Neural cell (in vitro differentiated cells): ENCODE results near the gene ENOX1. TPM values are rescaled to one million over a fixed set of nuclear protein-coding genes. Genes with fewer than 3 reads are reported as not detected.

Source experiments
- H2AFZ ChIP-seq: fragments of 200-600, 300-800 bp; sonication (generic), shearing (Covaris generic); 2 replicates; pipeline ENCODE4 v1.6.0; 2014; ENCODE audit warnings: low read depth, mild to moderate bottlenecking, antibody characterized with exemption, low read length, moderate library complexity
- H3F3A ChIP-seq: fragments of 200-600 bp; shearing (Covaris generic); 2 replicates; pipeline ENCODE4 v1.6.1; 2016; ENCODE audit warnings: mild to moderate bottlenecking, moderate library complexity, mixed read lengths, antibody characterized with exemption, low read length; ENCODE audit not compliant: insufficient read depth, poor library complexity, severe bottlenecking
- H3K27ac ChIP-seq: fragments of 200-600, 300-800 bp; sonication (generic), shearing (Covaris generic); 2 replicates; pipeline ENCODE4 v1.5.1; 2014; ENCODE audit warnings: mild to moderate bottlenecking, low read length, moderate library complexity
- H3K27me3 ChIP-seq: fragments of 300-800, 200-600 bp; sonication (generic), shearing (Covaris generic); 2 replicates; pipeline ENCODE4 v1.6.0; 2014; ENCODE audit warnings: mild to moderate bottlenecking, low read depth, low read length, moderate library complexity; ENCODE audit not compliant: insufficient read depth
- H3K36me3 ChIP-seq: fragments of 300-800, 200-600 bp; sonication (generic), shearing (Covaris generic); 2 replicates; pipeline ENCODE4 v1.5.1; 2014; ENCODE audit warnings: mild to moderate bottlenecking, antibody characterized with exemption, low read length, moderate library complexity; ENCODE audit not compliant: insufficient read depth
- H3K4me2 ChIP-seq: fragments of 300-800, 200-600 bp; sonication (generic), shearing (Covaris generic); 2 replicates; pipeline ENCODE4 v1.6.0; 2014; ENCODE audit warnings: mild to moderate bottlenecking, low read length
- H3K4me3 ChIP-seq: fragments of 300-800, 200-600 bp; sonication (generic), shearing (Covaris generic); 2 replicates; pipeline ENCODE4 v1.5.1; 2014; ENCODE audit warnings: mild to moderate bottlenecking, low read length, moderate library complexity
- H3K79me2 ChIP-seq: fragments of 200-600 bp; shearing (Covaris generic); replicated peaks from 2 replicates; pipeline ENCODE4 v1.6.0; 2014; ENCODE audit warnings: mild to moderate bottlenecking, low read length, moderate library complexity; ENCODE audit not compliant: insufficient read depth
- H3K9ac ChIP-seq: fragments of 300-800, 200-600 bp; sonication (generic), shearing (Covaris generic); 2 replicates; pipeline ENCODE4 v1.6.1; 2016; ENCODE audit warnings: mild to moderate bottlenecking, low read length, mixed read lengths
- H3K9me2 ChIP-seq: fragments of 200-600 bp; shearing (Covaris generic); 2 replicates; pipeline ENCODE4 v1.6.1; 2016; ENCODE audit warnings: mild to moderate bottlenecking, low read length, mixed read lengths; ENCODE audit not compliant: insufficient read depth
- H3K9me3 ChIP-seq: fragments of 200-600, 300-800 bp; sonication (generic), shearing (Covaris generic); 2 replicates; pipeline ENCODE4 v1.6.1; 2016; ENCODE audit warnings: mild to moderate bottlenecking, mixed run types, low read length, moderate library complexity, mixed read lengths
- H4K20me1 ChIP-seq: fragments of 200-600 bp; shearing (Covaris generic); 2 replicates; pipeline ENCODE4 v1.6.1; 2016; ENCODE audit warnings: mild to moderate bottlenecking, mixed run types; ENCODE audit not compliant: insufficient read depth
- EP300 ChIP-seq: fragments of 450-650 bp; conservative IDR thresholded peaks from 2 replicates; pipeline ENCODE4 v1.6.1; 2014; ENCODE audit warnings: antibody characterized with exemption, mild to moderate bottlenecking, moderate library complexity; ENCODE audit not compliant: poor library complexity, severe bottlenecking
- EZH2 ChIP-seq: fragments of 200-600, 300-800 bp; shearing (Covaris generic), sonication (generic); IDR thresholded peaks from 2 replicates; pipeline ENCODE4 v1.6.1; 2014; ENCODE audit warnings: antibody characterized with exemption, low read length, borderline replicate concordance, mild to moderate bottlenecking; ENCODE audit not compliant: insufficient read depth, poor library complexity, severe bottlenecking
- MXI1 ChIP-seq: fragments of 450-650 bp; conservative IDR thresholded peaks from 2 replicates; pipeline ENCODE4 v1.6.1; 2014; ENCODE audit warnings: antibody characterized with exemption, mild to moderate bottlenecking; ENCODE audit not compliant: poor library complexity, severe bottlenecking
- POLR2AphosphoS5 ChIP-seq: IDR thresholded peaks from 2 replicates; pipeline ENCODE4 v1.6.1; 2012
- RAD21 ChIP-seq: fragments of 450-650 bp; conservative IDR thresholded peaks from 2 replicates; pipeline ENCODE4 v1.6.1; 2014; ENCODE audit warnings: antibody characterized with exemption, mild to moderate bottlenecking, moderate library complexity
- SMC3 ChIP-seq: fragments of 450-650 bp; conservative IDR thresholded peaks from 2 replicates; pipeline ENCODE4 v1.6.1; 2014; ENCODE audit warnings: antibody characterized with exemption, mild to moderate bottlenecking, moderate library complexity; ENCODE audit not compliant: poor library complexity
- TAF1 ChIP-seq: IDR thresholded peaks from 2 replicates; pipeline ENCODE4 v1.6.1; 2012; ENCODE audit warnings: low read depth
- polyA plus RNA-seq: library from polyadenylated mRNA; depleted of rRNA; stranded (reverse); fragments of >200 nt; gene quantifications from 2 replicates; pipeline ENCODE4 v1.2.3, GENCODE V29; 2014
- TF ChIP-seq, protein P1 (sequence below): fragments of 450-650 bp; IDR thresholded peaks from 2 replicates; pipeline ENCODE4 v1.5.1; 2014; ENCODE audit warnings: antibody characterized with exemption, mild to moderate bottlenecking, moderate library complexity; ENCODE audit not compliant: poor library complexity, severe bottlenecking
- TF ChIP-seq, protein P2 (sequence below): IDR thresholded peaks from 2 replicates; pipeline ENCODE4 v1.6.1; 2012; ENCODE audit warnings: borderline replicate concordance

ENOX1 gene
- polyA plus RNA-seq, 1 donor from 2014 or later = 42.6 TPM

DNA sequence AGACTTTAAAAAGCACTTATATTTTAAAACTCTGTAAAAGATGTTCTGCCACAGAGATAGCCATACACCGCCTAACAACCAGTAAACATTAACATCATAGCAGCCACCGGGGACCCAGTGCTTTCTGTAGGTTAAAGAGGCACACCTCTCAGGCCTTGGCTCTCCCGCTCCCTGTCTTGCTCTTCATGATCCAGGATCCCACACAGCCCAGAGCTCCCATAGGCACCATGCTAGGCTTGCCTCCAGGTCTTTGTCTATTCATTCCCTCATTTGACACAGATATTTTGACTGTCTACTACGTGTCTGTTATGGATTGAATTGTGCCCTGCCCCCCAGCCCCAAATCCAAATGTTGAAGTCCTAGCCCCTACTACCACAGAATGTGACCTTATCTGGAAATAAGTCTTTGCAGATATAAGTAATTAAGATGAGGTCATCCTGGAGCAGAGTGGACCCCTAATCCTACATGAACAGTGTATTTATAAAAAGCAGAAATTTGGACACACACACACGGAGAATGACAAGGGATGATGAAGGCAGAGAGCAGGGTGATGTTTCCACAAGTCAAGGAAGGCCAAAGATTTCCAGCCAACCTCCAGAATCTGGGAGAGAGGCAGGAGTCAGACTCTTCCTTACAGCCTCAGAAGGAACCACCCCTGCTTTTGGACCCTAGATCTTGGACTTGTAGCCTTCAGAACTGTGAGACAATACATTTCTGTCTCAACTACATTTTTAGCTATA is 490.8 kb downstream of the ENOX1 start:
- no peak overlapping the region for H3K4me2 ChIP-seq
- H4K20me1 ChIP-seq = no peaks in the 10 kb centered on the region
- H3K9ac ChIP-seq = no peak overlapping the region
- no peaks in the 10 kb centered on the region for H3F3A ChIP-seq
- no peak overlapping the region for H3K4me3 ChIP-seq
- no peaks in the 10 kb centered on the region for H3K9me2 ChIP-seq
- H3K36me3 ChIP-seq = no peaks in the 10 kb centered on the region
- no peaks in the 10 kb centered on the region for H3K79me2 ChIP-seq
- H3K27ac ChIP-seq = no peak overlapping the region
- H3K27me3 ChIP-seq = no peaks in the 10 kb centered on the region
- no peak for TF ChIP-seq EZH2
- H3K9me3 ChIP-seq = no peaks in the 10 kb centered on the region
- no peak overlapping the region for H2AFZ ChIP-seq

DNA sequence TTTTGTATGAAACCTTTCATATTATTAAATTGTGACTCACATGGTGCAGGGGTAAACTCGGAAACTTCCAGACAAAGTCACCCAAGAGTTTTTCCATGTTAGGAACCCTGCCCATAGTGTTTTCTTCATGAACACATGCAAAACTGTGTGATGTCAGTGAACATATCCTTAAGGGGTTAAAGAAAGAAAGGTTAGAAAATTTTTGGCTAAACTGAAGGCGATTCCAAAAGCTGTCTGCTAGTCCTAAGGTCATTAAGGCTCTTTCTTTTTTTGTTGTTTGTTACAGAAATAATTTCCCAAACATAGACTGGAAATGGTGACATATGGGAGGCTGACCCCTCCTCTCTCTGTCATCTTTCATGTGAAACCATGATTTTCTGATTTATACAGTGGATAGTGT is 491.5 kb downstream of the ENOX1 start:
- no peak overlapping the region for H3K27ac ChIP-seq
- H3K36me3 ChIP-seq = no peaks in the 10 kb centered on the region
- no peak overlapping the region for H3K4me3 ChIP-seq
- H3K4me2 ChIP-seq = no peak overlapping the region
- H3K27me3 ChIP-seq = no peaks in the 10 kb centered on the region
- TF ChIP-seq TAF1 (no peak), POLR2AphosphoS5 (no peak), EZH2 (no peak), SMC3 (no peak), EP300 (no peak), RAD21 (no peak), MXI1 (no peak)
- TF ChIP-seq, protein P1, sequence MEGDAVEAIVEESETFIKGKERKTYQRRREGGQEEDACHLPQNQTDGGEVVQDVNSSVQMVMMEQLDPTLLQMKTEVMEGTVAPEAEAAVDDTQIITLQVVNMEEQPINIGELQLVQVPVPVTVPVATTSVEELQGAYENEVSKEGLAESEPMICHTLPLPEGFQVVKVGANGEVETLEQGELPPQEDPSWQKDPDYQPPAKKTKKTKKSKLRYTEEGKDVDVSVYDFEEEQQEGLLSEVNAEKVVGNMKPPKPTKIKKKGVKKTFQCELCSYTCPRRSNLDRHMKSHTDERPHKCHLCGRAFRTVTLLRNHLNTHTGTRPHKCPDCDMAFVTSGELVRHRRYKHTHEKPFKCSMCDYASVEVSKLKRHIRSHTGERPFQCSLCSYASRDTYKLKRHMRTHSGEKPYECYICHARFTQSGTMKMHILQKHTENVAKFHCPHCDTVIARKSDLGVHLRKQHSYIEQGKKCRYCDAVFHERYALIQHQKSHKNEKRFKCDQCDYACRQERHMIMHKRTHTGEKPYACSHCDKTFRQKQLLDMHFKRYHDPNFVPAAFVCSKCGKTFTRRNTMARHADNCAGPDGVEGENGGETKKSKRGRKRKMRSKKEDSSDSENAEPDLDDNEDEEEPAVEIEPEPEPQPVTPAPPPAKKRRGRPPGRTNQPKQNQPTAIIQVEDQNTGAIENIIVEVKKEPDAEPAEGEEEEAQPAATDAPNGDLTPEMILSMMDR = no peak
- TF ChIP-seq, protein P2, sequence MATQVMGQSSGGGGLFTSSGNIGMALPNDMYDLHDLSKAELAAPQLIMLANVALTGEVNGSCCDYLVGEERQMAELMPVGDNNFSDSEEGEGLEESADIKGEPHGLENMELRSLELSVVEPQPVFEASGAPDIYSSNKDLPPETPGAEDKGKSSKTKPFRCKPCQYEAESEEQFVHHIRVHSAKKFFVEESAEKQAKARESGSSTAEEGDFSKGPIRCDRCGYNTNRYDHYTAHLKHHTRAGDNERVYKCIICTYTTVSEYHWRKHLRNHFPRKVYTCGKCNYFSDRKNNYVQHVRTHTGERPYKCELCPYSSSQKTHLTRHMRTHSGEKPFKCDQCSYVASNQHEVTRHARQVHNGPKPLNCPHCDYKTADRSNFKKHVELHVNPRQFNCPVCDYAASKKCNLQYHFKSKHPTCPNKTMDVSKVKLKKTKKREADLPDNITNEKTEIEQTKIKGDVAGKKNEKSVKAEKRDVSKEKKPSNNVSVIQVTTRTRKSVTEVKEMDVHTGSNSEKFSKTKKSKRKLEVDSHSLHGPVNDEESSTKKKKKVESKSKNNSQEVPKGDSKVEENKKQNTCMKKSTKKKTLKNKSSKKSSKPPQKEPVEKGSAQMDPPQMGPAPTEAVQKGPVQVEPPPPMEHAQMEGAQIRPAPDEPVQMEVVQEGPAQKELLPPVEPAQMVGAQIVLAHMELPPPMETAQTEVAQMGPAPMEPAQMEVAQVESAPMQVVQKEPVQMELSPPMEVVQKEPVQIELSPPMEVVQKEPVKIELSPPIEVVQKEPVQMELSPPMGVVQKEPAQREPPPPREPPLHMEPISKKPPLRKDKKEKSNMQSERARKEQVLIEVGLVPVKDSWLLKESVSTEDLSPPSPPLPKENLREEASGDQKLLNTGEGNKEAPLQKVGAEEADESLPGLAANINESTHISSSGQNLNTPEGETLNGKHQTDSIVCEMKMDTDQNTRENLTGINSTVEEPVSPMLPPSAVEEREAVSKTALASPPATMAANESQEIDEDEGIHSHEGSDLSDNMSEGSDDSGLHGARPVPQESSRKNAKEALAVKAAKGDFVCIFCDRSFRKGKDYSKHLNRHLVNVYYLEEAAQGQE = no peak
- H2AFZ ChIP-seq = no peak overlapping the region
- H3K9ac ChIP-seq = no peak overlapping the region
- no peaks in the 10 kb centered on the region for H3K9me3 ChIP-seq
- H3K9me2 ChIP-seq = no peaks in the 10 kb centered on the region
- no peaks in the 10 kb centered on the region for H3K79me2 ChIP-seq
- H3F3A ChIP-seq = no peaks in the 10 kb centered on the region
- H4K20me1 ChIP-seq = no peaks in the 10 kb centered on the region
